Dendritic cell treated with granulocyte-macrophage colony-stimulating factor and Interleukin-4, amounts not matched to agents 40 ng/mL and 50 ng/mL, for 4 days (primary cell): Measurements from ENCODE around the gene MIOX.

ENCODE experiments used
- H3K27ac Mint-ChIP-seq: one replicate; pipeline ENCODE4 v1.8.0; 2022; ENCODE audit warnings: mild to moderate bottlenecking, mixed read lengths
- H3K27me3 Mint-ChIP-seq: one replicate; pipeline ENCODE4 v1.8.0; 2022; ENCODE audit warnings: mild to moderate bottlenecking, mixed read lengths
- H3K36me3 Mint-ChIP-seq: one replicate; pipeline ENCODE4 v1.8.0; 2022; ENCODE audit warnings: low read depth, mixed read lengths
- H3K4me1 Mint-ChIP-seq: one replicate; pipeline ENCODE4 v1.8.0; 2022; ENCODE audit warnings: low read depth, mixed read lengths
- H3K4me3 Mint-ChIP-seq: one replicate; pipeline ENCODE4 v1.8.0; 2022; ENCODE audit warnings: mild to moderate bottlenecking, moderate library complexity, mixed read lengths
- H3K9me3 Mint-ChIP-seq: one replicate; pipeline ENCODE4 v1.8.0; 2022; ENCODE audit warnings: mixed read lengths
- intact Hi-C: fragments of 100-400 bp; cut with micrococcal nuclease; formaldehyde crosslinking; loops from one replicate; pipeline ENCODE4 v1.15.0; 2022

Gene MIOX

DNA sequence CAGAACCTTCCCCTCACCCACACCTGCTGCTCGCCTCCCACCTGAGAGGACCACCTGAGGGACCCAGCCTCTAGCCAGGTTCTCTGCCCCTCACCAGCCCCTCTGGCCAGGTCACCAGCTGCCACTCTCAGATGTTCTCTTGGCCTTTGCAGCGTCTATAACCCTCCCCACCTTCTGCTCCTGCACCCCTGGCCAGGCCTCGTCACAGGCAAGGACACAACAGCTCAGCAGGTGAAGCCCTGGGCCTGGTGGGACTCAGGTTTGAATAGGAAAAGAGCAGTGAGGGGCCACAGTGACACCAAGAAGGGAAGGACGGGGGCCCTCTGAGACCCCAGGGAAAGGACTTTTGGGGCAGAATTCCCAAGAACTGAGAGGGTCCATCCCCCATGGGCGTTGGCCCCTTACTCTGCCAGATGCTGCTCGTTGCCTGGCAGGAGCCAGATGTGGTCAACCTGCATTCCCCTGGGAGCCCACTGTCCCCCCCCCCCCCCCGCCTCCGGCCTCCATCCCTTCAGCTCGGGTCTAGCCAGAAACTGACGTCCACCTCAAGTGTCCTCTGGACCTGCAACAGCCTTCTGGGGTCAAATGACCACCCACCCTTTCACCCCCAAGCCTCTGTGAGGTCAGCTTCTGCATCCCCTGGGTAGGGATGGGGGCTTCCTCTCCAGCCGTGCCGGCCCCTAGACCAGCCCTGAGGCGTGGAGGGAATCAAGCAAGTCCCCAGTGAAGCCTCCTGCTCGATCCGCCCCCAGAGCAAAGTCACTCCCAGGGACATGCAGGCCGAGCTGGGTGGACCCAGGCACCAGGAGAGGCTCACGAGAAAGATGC lies 40.6 kb upstream of the MIOX start:
- Mint-ChIP-seq H3K36me3 (peaks cover 100% of the 10 kb centered on the region), H3K4me1 (peaks cover 8% of the 10 kb centered on the region)

GRCh38 chr22:50446708-50447575 lies 39.7 kb upstream of the MIOX start:
- Mint-ChIP-seq H3K27me3 (no peaks in the 10 kb centered on the region), H3K36me3 (peaks cover 100% of the 10 kb centered on the region), H3K4me1 (peaks cover 8% of the 10 kb centered on the region), H3K27ac (no peak overlapping the region), H3K9me3 (no peaks in the 10 kb centered on the region), H3K4me3 (no peak overlapping the region)
- intact Hi-C loops: no loop called here

More for the DNA sequence above, 40.6 kb upstream of the MIOX start:
- no peaks in the 10 kb centered on the region for H3K9me3 Mint-ChIP-seq
- H3K27me3 Mint-ChIP-seq: no peaks in the 10 kb centered on the region
- intact Hi-C loops: no loop called here
- H3K27ac Mint-ChIP-seq: no peak overlapping the region
- H3K4me3 Mint-ChIP-seq: no peak overlapping the region

- Mint-ChIP-seq H3K36me3 (peaks cover 100% of the 10 kb centered on the region), H3K4me3 (no peak overlapping the region), H3K27me3 (no peaks in the 10 kb centered on the region), H3K9me3 (no peaks in the 10 kb centered on the region), H3K27ac (no peak overlapping the region), H3K4me1 (peaks cover 12% of the 10 kb centered on the region)
- intact Hi-C loops: no loop called here
Observed at GRCh38 chr22:50447576-50448551, 38.8 kb upstream of the MIOX start.

DNA sequence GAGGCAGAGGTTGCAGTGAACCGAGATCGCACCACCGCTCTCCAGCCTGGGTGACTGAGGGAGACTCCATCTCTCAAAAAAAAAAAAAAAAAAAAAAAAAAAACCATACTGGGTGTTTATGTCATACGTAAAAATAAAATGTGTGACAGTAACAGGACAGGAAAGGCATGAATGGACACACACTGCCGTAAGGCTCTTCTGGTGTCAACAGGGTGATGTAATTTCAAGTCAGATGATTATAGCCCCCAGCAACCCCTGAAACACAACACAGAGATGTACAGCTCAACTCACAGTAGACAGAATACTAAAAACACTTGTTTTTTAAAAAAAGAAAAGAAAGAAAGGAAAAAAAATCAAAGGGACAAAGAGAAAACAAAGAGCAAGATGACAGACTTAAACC lies 34.0 kb upstream of the MIOX start:
- no peaks in the 10 kb centered on the region for H3K27me3 Mint-ChIP-seq

DNA sequence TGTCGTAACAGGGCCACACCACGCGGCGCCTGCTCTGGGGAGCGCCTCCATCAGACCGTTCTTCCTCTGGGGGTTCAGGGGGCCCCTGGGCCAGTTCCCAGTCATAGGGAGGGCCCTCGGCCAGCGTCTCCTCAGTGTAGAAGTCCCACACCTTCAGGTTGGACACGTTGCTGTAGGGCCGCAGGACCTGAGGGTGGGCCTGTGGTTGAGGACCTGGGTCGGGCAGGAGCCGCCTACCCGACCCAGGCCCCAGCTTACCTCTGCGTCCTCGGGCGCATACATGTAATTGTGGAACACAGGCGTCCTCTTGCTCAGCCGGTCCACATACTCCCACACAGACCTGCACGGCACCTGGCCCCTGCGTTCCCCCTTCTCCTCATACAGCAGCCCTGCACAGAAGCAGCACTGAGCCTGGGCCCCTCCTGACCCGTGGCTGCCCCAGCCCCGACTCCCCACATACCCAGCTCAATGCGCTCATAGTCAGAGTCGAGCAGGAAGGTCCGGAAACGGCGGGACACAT lies 32.0 kb upstream of the MIOX start:
- no peaks in the 10 kb centered on the region for H3K9me3 Mint-ChIP-seq
- peaks cover 98% of the 10 kb centered on the region for H3K36me3 Mint-ChIP-seq
- no peaks in the 10 kb centered on the region for H3K27me3 Mint-ChIP-seq
- no peak overlapping the region for H3K27ac Mint-ChIP-seq
- H3K4me1 Mint-ChIP-seq: peaks cover 22% of the 10 kb centered on the region
- no peak overlapping the region for H3K4me3 Mint-ChIP-seq
- intact Hi-C loops: no loop called here

More for the DNA sequence above, 34.0 kb upstream of the MIOX start:
- Mint-ChIP-seq H3K36me3 (peaks cover 98% of the 10 kb centered on the region), H3K27ac (peak overlapping the region; percentile 77), H3K9me3 (no peaks in the 10 kb centered on the region), H3K4me1 (peaks cover 26% of the 10 kb centered on the region), H3K4me3 (no peak overlapping the region)
- intact Hi-C loops: no loop called here

GRCh38 chr22:50455201-50455600 lies 31.5 kb upstream of the MIOX start:
- no peaks in the 10 kb centered on the region for H3K27me3 Mint-ChIP-seq
- peaks cover 98% of the 10 kb centered on the region for H3K36me3 Mint-ChIP-seq
- H3K27ac Mint-ChIP-seq: no peak overlapping the region
- H3K4me3 Mint-ChIP-seq: no peak overlapping the region
- intact Hi-C loops: no loop called here
- no peaks in the 10 kb centered on the region for H3K9me3 Mint-ChIP-seq
- H3K4me1 Mint-ChIP-seq: peaks cover 18% of the 10 kb centered on the region

GRCh38 chr22:50456026-50456425 lies 30.6 kb upstream of the MIOX start:
- Mint-ChIP-seq H3K27ac (peak overlapping the region; percentile 28), H3K4me3 (no peak overlapping the region), H3K4me1 (peaks cover 18% of the 10 kb centered on the region), H3K27me3 (no peaks in the 10 kb centered on the region), H3K9me3 (no peaks in the 10 kb centered on the region), H3K36me3 (peaks cover 98% of the 10 kb centered on the region)
- intact Hi-C loops: no loop called here

DNA sequence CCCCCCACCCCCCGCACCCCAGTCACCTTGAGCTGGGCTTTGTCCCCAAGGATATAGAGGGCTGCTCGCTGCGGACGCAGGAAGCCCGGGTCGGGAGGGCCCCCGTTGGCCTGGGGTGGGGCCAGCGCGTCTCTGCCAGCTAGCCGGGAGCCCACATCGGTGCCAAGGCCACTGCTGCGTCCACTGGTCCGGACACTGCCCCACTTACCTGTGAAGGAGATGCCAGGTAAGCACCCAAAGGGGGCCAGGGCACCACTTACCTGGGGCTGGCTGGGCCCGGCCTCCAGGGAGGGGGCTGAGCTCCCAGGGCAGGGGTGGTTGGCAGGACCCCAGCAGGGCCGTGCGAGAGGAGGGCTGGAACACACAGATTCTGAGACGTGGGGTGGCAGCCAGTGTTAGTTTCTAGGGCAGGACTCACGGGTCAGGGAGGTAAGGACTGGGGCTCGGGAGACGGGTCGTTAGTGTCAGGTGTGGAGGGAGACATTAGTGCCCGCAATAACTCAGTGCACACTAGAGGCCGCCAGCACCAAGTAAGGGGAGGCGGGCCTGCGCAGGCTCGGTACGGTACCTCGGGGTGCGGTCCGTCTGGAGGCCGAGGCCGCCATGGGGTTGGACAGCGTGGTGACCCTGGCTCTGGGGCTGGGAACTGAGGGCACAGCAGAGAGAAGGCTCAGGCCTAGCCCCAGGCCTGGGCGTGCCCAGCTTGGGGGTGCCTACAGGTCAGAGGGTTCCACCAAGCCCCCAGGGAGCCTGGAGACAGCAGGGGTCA lies 30.0 kb upstream of the MIOX start:
- Mint-ChIP-seq H3K9me3 (no peaks in the 10 kb centered on the region), H3K36me3 (peaks cover 98% of the 10 kb centered on the region), H3K4me3 (no peak overlapping the region), H3K27me3 (no peaks in the 10 kb centered on the region), H3K27ac (no peak overlapping the region), H3K4me1 (peaks cover 18% of the 10 kb centered on the region)
- intact Hi-C loops: no loop called here

- peaks cover 5% of the 10 kb centered on the region for H3K4me1 Mint-ChIP-seq
- no peak overlapping the region for H3K27ac Mint-ChIP-seq
- intact Hi-C loops: no loop called here
- H3K36me3 Mint-ChIP-seq: peaks cover 100% of the 10 kb centered on the region
- no peak overlapping the region for H3K4me3 Mint-ChIP-seq
- no peaks in the 10 kb centered on the region for H3K9me3 Mint-ChIP-seq
- no peaks in the 10 kb centered on the region for H3K27me3 Mint-ChIP-seq
Observed at GRCh38 chr22:50459016-50459415, 27.6 kb upstream of the MIOX start.

- Mint-ChIP-seq H3K4me3 (no peak overlapping the region), H3K36me3 (peaks cover 100% of the 10 kb centered on the region)
- intact Hi-C loops: no loop called here
Observed at GRCh38 chr22:50459496-50460140, 27.0 kb upstream of the MIOX start.

DNA sequence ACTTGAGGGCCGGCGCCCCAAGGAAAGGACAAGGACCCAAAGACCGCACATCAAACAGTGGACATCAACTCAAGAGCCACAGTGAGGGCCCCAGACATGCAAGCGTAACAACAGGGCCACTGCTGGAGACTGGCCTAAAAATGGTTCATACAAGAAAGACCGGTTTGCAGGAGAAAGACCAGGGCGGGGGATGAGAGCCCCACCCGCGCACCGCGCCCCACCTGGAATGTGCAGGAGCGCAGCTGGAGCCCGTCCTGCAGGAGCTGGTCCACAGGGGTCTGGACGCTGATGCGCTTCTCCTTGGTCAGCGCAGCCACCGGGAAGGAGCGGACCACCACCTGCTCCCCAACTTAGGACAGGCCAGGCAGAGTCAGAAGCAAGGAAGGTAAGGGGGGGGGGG lies 25.7 kb upstream of the MIOX start:
- no peaks in the 10 kb centered on the region for H3K9me3 Mint-ChIP-seq
- no peaks in the 10 kb centered on the region for H3K4me1 Mint-ChIP-seq
- H3K27me3 Mint-ChIP-seq: no peaks in the 10 kb centered on the region
- no peak overlapping the region for H3K4me3 Mint-ChIP-seq
- intact Hi-C loops: no loop called here
- H3K27ac Mint-ChIP-seq: no peak overlapping the region
- peaks cover 100% of the 10 kb centered on the region for H3K36me3 Mint-ChIP-seq

More at GRCh38 chr22:50459496-50460140, 27.0 kb upstream of the MIOX start:
- Mint-ChIP-seq H3K27ac (no peak overlapping the region), H3K9me3 (no peaks in the 10 kb centered on the region), H3K27me3 (no peaks in the 10 kb centered on the region), H3K4me1 (no peaks in the 10 kb centered on the region)

GRCh38 chr22:50461536-50461935 lies 25.1 kb upstream of the MIOX start:
- Mint-ChIP-seq H3K27me3 (no peaks in the 10 kb centered on the region), H3K36me3 (peaks cover 100% of the 10 kb centered on the region), H3K4me1 (no peaks in the 10 kb centered on the region), H3K27ac (no peak overlapping the region), H3K9me3 (no peaks in the 10 kb centered on the region), H3K4me3 (no peak overlapping the region)
- intact Hi-C loops: no loop called here
